HG03045 (cell line): ENCODE data around the gene MRPS2.
"Not testable (repeated sequence)": the region's sequence is repeated elsewhere in the genome, so short reads cannot be mapped to it uniquely, and the experiment has no call there.

ENCODE experiments used
- ATAC-seq: cut with Tn5 transposase; IDR thresholded peaks from one replicate; pipeline ENCODE4 v1.9.1; 2021; ENCODE audit warnings: mild to moderate bottlenecking, moderate library complexity; ENCODE audit not compliant: unreplicated experiment

MRPS2 gene

DNA sequence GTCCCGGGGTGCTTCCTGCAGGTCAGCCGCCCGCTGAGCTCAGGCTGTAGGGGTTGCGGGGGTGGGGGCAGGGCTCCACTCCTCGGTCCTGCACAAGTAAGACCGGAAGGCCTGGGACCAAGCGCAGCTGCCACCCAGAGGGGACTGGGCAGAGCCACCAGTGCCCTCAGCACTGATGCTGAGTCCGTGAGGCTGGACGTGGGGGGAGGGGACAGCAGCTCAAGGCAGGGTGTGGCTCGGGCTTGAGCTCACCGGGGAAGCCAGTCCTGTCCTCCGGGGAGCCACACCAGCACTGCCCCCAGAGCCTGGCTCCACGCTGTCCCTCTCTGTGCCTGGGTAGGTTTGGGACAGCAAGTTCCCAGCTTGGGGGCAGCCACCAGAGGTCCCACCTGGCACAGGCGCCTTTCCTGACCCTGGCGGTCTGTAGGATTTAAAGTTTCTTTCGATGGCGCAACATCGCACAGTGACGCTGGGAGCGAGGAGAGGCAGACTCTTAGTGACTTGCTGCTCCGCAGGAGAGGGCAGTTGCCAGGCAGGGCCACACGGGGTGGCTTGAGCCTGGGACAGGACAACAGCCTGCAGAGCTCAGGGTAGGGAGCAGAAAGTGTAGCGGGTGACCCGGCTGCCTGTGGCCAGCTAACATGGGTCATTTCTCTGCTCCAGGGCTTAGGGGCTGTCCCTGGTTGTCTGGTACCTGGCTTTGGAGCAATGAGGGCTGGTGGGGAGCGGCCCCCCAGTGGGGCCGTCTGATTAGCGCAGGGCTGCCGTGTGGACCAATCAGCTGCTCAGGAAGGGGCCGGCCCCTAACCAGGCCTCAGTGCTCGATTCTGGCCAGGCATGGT lies 26.5 kb downstream of the MRPS2 start:
- no peak for ATAC-seq

DNA sequence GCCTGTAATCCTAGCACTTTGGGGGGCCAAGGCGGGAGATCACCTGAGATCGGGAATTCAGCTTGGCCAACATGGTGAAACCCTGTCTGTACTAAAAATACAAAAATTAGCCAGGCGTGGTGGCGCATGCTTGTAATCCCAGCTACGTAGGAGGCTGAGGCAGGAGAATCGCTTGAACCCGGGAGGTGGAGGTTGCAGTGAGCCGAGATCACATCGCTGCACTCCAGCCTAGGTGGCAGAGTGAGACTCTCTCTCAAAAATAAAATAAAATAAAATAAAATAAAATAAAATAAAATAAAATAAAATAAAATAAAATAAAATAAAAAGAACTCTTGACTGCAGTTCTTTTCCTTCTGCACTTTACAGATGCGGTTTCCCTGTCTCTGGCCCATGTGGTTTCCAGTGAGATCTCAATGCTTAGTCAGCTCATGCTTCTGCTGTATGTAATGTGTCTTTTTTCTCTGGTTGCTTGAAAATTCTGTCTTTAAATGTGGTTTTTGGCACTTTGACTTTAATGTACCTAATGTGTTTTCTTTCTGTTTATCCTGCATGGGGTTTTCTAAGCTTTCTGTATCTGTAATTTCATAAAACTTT lies 28.5 kb downstream of the MRPS2 start:
- ATAC-seq, result not testable (repeated sequence)

DNA sequence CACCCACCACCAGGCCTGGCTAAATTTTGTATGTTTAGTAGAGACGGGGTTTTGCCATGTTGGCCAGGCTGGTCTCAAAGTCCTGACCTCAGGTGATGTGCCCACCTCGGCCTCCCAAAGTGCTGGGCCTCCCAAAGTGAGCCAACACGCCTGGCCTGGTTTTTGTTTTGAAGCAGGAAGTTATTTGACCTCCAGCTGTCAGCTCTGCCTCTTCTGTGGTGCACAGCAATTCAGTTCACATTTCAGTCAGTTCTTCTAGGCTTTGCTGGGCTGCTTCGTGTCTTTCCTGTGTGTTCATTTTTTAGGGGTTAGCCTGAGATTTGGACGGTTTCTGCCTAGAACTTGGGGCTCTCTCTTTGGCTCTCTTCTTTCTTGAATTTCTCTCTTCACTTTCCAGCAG lies 29.7 kb downstream of the MRPS2 start:
- ATAC-seq, result no peak

DNA sequence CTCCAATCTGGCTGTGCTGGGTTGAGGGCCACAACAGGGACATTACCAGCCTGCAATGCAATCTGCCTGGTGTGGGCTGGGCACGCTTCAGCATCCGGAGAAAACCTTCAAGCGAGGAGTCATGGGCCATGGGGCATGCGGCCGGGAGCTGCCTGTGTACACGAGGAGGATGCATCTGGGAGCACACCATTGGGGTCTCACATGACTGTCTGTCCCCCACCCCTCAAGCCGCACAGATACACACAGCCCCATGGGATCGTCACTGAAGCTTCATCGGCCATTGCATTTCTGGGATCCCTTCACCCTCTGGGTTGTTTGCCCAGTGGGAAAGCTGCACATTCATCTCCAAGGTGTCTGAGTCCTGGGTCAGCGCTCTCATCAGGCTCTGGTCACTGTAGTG lies 30.6 kb downstream of the MRPS2 start:
- ATAC-seq, result no peak

- no peak for ATAC-seq
These were observed 32.6 kb downstream of the MRPS2 start for GRCh38 chr9:135533113-135533512.

- no peak for ATAC-seq
These were observed 33.2 kb downstream of the MRPS2 start for GRCh38 chr9:135533674-135534073.

DNA sequence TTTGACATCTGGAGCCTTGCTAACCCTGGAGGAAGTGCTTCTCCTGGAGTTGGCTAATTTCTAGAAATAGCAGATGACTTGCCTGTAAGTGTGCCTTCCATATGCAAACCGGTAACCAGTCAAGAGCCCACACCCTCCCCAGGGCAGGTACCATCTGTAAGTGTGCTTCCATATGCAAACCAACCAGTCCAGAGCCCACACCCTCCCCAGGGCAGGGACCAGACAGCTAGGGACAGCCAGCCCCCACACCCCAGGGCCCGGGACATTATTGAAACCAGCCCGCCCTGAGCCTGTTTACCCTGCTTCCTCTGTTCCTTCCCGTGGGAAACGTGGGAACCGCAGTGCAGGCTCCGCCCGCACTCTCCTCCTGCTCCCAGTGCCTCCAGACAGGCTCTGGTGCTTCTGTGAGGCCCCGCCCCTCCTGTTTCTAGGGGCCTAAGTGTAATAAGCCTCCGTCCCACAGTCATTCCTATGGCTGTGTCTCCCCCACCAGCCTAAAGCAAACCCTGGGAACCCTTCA lies 33.8 kb downstream of the MRPS2 start:
- ATAC-seq, result not testable (repeated sequence)

GRCh38 chr9:135534826-135535225 lies 34.3 kb downstream of the MRPS2 start:
- not testable (repeated sequence) for ATAC-seq

DNA sequence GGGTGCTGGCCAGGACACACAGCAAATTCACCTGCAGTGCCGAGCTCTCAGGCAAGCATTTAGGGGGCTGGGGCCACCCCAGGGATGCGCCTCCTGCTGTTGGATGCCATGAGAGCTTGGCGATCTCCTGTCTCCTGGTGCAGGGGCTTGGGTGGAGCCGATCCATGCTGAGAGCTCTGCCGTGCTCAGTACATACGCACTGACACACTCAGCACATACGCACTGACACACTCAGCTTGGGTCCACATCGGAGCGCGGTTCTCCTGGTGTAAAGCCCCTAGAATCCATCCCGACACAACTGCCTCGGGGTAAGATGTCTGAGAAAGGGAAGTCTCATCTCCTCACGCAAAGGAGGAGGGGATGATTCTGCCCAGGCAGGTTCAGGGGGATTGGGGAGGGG lies 35.1 kb downstream of the MRPS2 start:
- ATAC-seq, result not testable (repeated sequence)

DNA sequence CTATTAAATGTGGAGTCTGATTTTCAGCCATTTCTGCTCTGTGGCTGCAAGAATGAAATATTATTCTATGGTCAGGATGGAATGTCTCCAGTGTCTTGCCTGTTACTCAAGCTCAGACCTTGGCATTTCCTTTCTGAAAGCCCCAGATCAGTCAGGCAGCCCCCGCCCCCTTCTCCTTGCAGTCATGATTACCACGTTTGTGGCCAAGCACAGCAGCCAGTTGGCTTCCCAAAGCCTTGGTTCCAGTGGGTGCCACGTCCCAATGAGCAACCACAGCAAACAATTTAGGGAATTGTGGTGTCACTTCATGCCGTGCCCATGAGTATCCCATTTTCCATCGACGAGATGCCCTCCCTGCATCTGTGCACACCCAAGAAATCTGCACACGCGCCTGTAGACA lies 35.7 kb downstream of the MRPS2 start:
- no peak for ATAC-seq

DNA sequence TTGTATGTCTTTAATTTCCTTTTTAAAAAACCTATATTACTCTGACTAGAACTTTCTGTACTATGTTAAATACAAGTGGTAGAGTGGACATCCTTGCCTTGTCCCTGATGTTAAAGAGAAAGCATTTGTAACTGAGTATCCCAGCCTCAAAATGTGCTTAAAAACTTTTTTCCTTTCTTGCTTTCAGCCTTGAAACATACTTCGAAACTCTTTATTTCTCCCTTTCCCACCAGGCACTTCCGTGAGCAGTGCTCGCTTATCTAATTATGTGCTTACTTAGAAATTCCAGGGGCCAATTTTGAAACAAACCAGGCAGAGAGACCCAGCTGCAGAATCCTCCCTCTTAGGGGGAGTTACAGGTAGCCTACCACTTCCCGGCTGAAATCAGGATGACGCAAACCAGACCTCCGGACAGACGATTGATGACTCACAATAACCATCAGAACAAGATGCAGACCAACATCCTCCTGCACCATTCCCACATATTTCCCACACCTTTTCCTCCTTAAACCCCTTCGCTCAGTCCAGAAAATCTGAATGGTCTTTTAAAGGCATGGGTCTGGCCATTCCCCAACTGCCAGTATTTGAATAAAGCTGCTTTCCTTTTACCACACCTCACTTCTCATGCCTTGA lies 42.9 kb downstream of the MRPS2 start:
- not testable (repeated sequence) for ATAC-seq

GRCh38 chr9:135544981-135545635 lies 44.6 kb downstream of the MRPS2 start:
- ATAC-seq, result no peak

- not testable (repeated sequence) for ATAC-seq
These were observed 45.2 kb downstream of the MRPS2 start, which contains the start of gene OBP2A for GRCh38 chr9:135545646-135546176. Gene OBP2A (plus strand): TSS chr9:135546126. CDS start chr9:135546181, 55 bp downstream.

GRCh38 chr9:135546792-135547617 lies 46.5 kb downstream of the MRPS2 start:
- ATAC-seq, result not testable (repeated sequence)

DNA sequence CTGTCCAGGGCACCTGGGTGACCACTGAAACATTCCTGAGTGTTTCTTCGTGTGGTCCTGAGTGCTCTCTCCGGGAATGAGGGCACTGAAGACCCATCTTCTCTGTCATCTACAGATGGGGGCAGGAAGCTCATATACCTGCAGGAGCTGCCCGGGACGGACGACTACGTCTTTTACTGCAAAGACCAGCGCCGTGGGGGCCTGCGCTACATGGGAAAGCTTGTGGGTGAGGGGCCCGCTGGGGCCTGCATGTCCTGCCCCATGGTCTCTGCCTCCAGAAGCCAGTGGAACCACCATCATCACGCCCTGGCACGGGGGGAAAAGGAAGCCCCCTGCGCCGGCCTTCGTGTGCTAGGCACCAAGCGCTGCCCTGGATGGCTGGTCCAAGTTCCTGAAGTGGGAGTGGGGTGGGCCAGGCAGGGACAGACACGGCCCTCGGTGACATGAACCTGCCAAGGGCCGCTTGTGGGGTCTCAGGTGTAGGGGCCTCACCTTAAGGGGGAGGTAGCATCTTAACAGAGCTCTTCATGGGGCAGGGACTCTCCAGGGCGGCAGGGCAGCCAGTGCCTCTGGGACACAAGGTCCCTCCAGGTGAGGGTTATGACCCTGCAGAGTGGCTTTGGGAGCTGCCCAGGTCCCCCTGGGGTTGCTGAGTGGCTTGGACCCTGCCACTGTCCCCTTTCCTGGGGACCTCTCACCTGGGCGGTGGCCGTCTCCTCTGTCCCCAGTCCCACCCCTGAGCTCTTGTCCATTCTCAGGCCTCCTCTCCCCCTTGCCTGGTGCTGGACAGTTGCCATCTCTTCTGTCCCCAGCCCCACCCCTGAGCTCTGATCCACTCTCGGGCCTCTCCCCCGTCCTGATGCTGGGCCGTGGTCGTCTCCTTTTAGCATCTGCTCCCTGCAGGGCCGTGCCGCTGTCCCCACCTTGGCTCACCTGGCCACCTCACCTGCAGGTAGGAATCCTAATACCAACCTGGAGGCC lies 47.6 kb downstream of the MRPS2 start:
- ATAC-seq, result no peak

GRCh38 chr9:135549478-135550343 lies 49.2 kb downstream of the MRPS2 start:
- not testable (repeated sequence) for ATAC-seq

DNA sequence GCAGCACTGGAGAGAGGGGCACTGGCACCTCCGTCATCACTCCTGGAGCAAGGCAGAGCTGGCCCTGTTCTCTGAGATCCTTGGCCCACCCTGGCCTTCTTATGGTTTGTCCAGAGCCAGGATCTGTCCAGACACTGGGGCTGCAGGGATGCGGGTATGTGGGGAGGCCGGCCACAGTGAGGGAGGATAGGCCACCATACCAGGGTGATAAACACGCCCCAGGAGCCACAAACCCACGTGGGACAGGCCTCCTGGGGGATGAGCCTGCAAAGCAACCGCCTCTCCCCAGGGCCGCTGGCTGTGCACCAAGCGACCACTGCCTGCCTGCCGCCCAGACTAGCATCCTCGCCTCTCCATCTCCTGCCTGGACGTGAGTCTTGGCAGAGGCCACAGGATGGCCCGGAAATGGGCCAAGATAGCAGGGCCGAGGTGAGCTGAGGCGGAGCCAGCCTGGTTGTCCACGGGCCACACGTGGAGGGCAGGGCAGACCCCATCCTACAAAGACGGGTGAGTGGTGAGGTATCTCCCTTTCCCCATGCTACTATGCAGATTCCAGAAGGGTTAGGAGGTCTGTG lies 49.9 kb downstream of the MRPS2 start:
- ATAC-seq, result no peak
